GM12878 (cell line): ENCODE results near the gene IER5L. TPM values are rescaled to one million over a fixed set of nuclear protein-coding genes. Genes with fewer than 3 reads are reported as not detected.

Experiments used
- ATAC-seq: fragments of 200-7000 bp; cut with Tn5 transposase; 3 replicates; pipeline ENCODE4 v1.9.1; 2020; ENCODE audit warnings: mild to moderate bottlenecking, moderate library complexity
- BruUV-seq: library from RNA; stranded (reverse); fragments of 400-500 nt; replicated peaks from 2 replicates; lab custom pipeline; 2021; lab: Mats Ljungman, UMichigan
- CTCF ChIA-PET: fragments of 300-600 bp; sonication (Branson Sonifier 250); formaldehyde crosslinking; extraction: SDS; loops from one replicate; lab custom pipeline; 2021; ENCODE audit warnings: inconsistent platforms; lab: Yijun Ruan, JAX
- POLR2A ChIA-PET: fragments of 350-600 bp; formaldehyde crosslinking; extraction: SDS; loops from one replicate; lab custom pipeline; 2021; ENCODE audit warnings: inconsistent platforms; lab: Charles Lee
- RAD21 ChIA-PET: fragments of 300-600 bp; sonication (Branson Sonifier 250); formaldehyde crosslinking; loops from one replicate; lab custom pipeline; 2023; ENCODE audit warnings: antibody characterized with exemption; ENCODE audit not compliant: unreplicated experiment; lab: Charles Lee
- SMC1A ChIA-PET: fragments of 300-600 bp; sonication (Branson Sonifier 250); formaldehyde crosslinking; loops from one replicate; lab custom pipeline; 2023; ENCODE audit not compliant: unreplicated experiment, uncharacterized antibody; lab: Charles Lee
- DNase-seq: peaks from one replicate; pipeline ENCODE4 v3.0.0-alpha.2; 2011; ENCODE audit warnings: low read depth, low spot score
- FAIRE-seq: peaks from 3 replicates; lab custom pipeline; 2011; peaks lifted over from hg19 to GRCh38; lab: Jason Lieb, UNC
- H2AFZ ChIP-seq: 2 replicates; pipeline ENCODE4 v1.6.0; 2011; ENCODE audit warnings: low read depth, low read length, control low read depth; ENCODE audit not compliant: control insufficient read depth
- H3K27ac ChIP-seq: 2 replicates; pipeline ENCODE4 v1.5.1; 2011; ENCODE audit warnings: control low read depth; ENCODE audit not compliant: control insufficient read depth, insufficient read depth
- H3K27me3 ChIP-seq, 2 experiments: replicated peaks in 1 of 2; 2 replicates each; pipeline versions ENCODE4 v1.6.0 to v1.6.1; 2011; ENCODE audit warnings: low read length in 1 of 2; ENCODE audit not compliant: control insufficient read depth in 2 of 2, insufficient read depth in 2 of 2
- H3K36me3 ChIP-seq, 2 experiments: 2 replicates each; pipeline ENCODE4 v1.5.1; 2011; ENCODE audit warnings: low read length in 1 of 2; ENCODE audit not compliant: control insufficient read depth in 2 of 2, insufficient read depth in 2 of 2
- H3K4me1 ChIP-seq: 2 replicates; pipeline ENCODE4 v1.6.1; 2011; ENCODE audit warnings: mild to moderate bottlenecking, low read length, moderate library complexity, mixed read lengths; ENCODE audit not compliant: control insufficient read depth, insufficient read depth
- H3K4me2 ChIP-seq: 2 replicates; pipeline ENCODE4 v1.6.0; 2011; ENCODE audit warnings: control low read depth; ENCODE audit not compliant: control insufficient read depth, insufficient read depth
- H3K4me3 ChIP-seq: fragments of 200-600 bp; sonication (generic); 2 replicates; pipeline ENCODE4 v1.5.1; 2016
- H3K79me2 ChIP-seq: 2 replicates; pipeline ENCODE4 v1.6.0; 2011; ENCODE audit warnings: low read length; ENCODE audit not compliant: control insufficient read depth, insufficient read depth
- H3K9ac ChIP-seq: 2 replicates; pipeline ENCODE4 v1.8.0; 2011; ENCODE audit warnings: low read length, control low read depth, mixed read lengths; ENCODE audit not compliant: control insufficient read depth, insufficient read depth
- H3K9me3 ChIP-seq: replicated peaks from 3 replicates; pipeline ENCODE4 v1.5.1; 2011; ENCODE audit warnings: mild to moderate bottlenecking, low read length; ENCODE audit not compliant: control insufficient read depth, insufficient read depth
- H4K20me1 ChIP-seq: 2 replicates; pipeline ENCODE4 v1.6.0; 2011; ENCODE audit not compliant: control insufficient read depth, insufficient read depth
- BCL11A ChIP-seq: IDR thresholded peaks from 2 replicates; pipeline ENCODE4 v1.6.1; 2011; ENCODE audit warnings: low read depth, low read length
- BMI1 ChIP-seq: fragments of 450-650 bp; IDR thresholded peaks from 2 replicates; pipeline ENCODE4 v1.6.1; 2016; ENCODE audit warnings: mild to moderate bottlenecking, moderate library complexity, borderline replicate concordance
- ETV6 ChIP-seq, 2 experiments: fragments of 450-650 bp in 1 of 2; IDR thresholded peaks in 1 of 2; conservative IDR thresholded peaks in 1 of 2; 2 replicates each; pipeline ENCODE4 v1.6.1; 2014; ENCODE audit warnings: antibody characterized with exemption in 1 of 2, borderline replicate concordance in 1 of 2, low read depth in 1 of 2, mild to moderate bottlenecking in 1 of 2, moderate library complexity in 1 of 2
- EZH2 ChIP-seq: IDR thresholded peaks from 2 replicates; pipeline ENCODE4 v1.6.1; 2012; ENCODE audit warnings: low read depth, mild to moderate bottlenecking, control low read depth, inconsistent platforms, low read length, borderline replicate concordance; ENCODE audit not compliant: control insufficient read depth
- GABPA ChIP-seq: IDR thresholded peaks from 2 replicates; pipeline ENCODE4 v1.6.1; 2014; ENCODE audit warnings: antibody characterized with exemption, low read depth, mild to moderate bottlenecking, inconsistent platforms
- HDAC2 ChIP-seq: fragments of 200-600 bp; sonication (generic); IDR thresholded peaks from 2 replicates; pipeline ENCODE4 v1.6.1; 2017
- IRF4 ChIP-seq: IDR thresholded peaks from 2 replicates; pipeline ENCODE4 v1.6.1; 2011; ENCODE audit warnings: low read depth, low read length
- PAX5 ChIP-seq: IDR thresholded peaks from 2 replicates; pipeline ENCODE4 v1.6.1; 2011; ENCODE audit warnings: low read depth, low read length, borderline replicate concordance
- PAX8 ChIP-seq: fragments of 450-650 bp; IDR thresholded peaks from 2 replicates; pipeline ENCODE4 v1.6.1; 2017; ENCODE audit warnings: mild to moderate bottlenecking, moderate library complexity
- POLR2A ChIP-seq: IDR thresholded peaks from 2 replicates; pipeline ENCODE4 v1.6.1; 2011; ENCODE audit warnings: low read depth, mild to moderate bottlenecking, low read length
- RAD21 ChIP-seq: IDR thresholded peaks from 2 replicates; pipeline ENCODE4 v1.6.1; 2011; ENCODE audit warnings: mild to moderate bottlenecking, low read depth, low read length, moderate library complexity; ENCODE audit not compliant: insufficient read depth
- SUPT20H ChIP-seq: IDR thresholded peaks from 2 replicates; pipeline ENCODE4 v1.6.1; 2011; ENCODE audit warnings: low read depth, mild to moderate bottlenecking, low read length, moderate library complexity, borderline replicate concordance; ENCODE audit not compliant: control insufficient read depth
- ZNF217 ChIP-seq: fragments of 450-650 bp; IDR thresholded peaks from 2 replicates; pipeline ENCODE4 v1.6.1; 2017; ENCODE audit warnings: antibody characterized with exemption, mild to moderate bottlenecking
- ZZZ3 ChIP-seq: IDR thresholded peaks from 2 replicates; pipeline ENCODE4 v1.6.1; 2011; ENCODE audit warnings: low read depth; ENCODE audit not compliant: control insufficient read depth, insufficient read length
- WGBS: methylation state at CpG from one replicate; pipeline ENCODE4 v1.1.6; 2016; ENCODE audit warnings: low lambda C conversion rate; ENCODE audit not compliant: insufficient replicate concordance, insufficient coverage; ENCODE audit errors: missing lambda C conversion rate; 5-methylcytosine and 5-hydroxymethylcytosine counted together
- in situ Hi-C: fragments of 300-500 bp; cut with MboI; formaldehyde crosslinking; loops from 9 replicates; pipeline ENCODE4 v1.14.3; 2018; ENCODE audit warnings: mixed read lengths
- intact Hi-C: fragments of 100-400 bp; cut with micrococcal nuclease; formaldehyde crosslinking; loops from one replicate; pipeline ENCODE4 v1.14.2; 2022; ENCODE audit not compliant: unreplicated experiment
- polyA plus RNA-seq, 11 experiments: library from polyadenylated mRNA; depleted of rRNA in 4 of 11; unstranded in 6 of 11; stranded (reverse) in 5 of 11; fragments of >200 nt; fragmentation: Nextera tagmentation in 4 of 11; fragmentation: Illumina TruSeq in 1 of 11; extraction: Ambion mirVana in 4 of 11; extraction: Trizol in 1 of 11; gene quantifications; 1 replicate in 1 of 11; 2 replicates in 10 of 11; pipeline versions ENCODE4 v1.2.1 to v1.2.3, GENCODE V29; 2011 to 2016; ENCODE audit warnings: inconsistent platforms in 2 of 11, missing spikeins in 2 of 11, low read depth in 1 of 11
- total RNA-seq, 4 experiments: library from RNA; depleted of rRNA in 3 of 4; stranded (reverse); fragments of >200 nt in 3 of 4; fragmentation: Illumina TruSeq in 1 of 4; extraction: Trizol in 1 of 4; gene quantifications; 2 replicates each; pipeline versions ENCODE4 v1.2.1 to v1.2.3, GENCODE V29; 2013 to 2021
- TF ChIP-seq, protein P1 (sequence below): fragments of 150-350 bp; IDR thresholded peaks from 2 replicates; pipeline ENCODE4 v1.6.1; 2014; ENCODE audit warnings: mild to moderate bottlenecking, low read depth, low read length
- TF ChIP-seq, protein P2 (sequence below): fragments of 450-650 bp; IDR thresholded peaks from 2 replicates; pipeline ENCODE4 v1.6.1; 2016; ENCODE audit warnings: mild to moderate bottlenecking, moderate library complexity, borderline replicate concordance
- TF ChIP-seq, protein P3 (sequence below): IDR thresholded peaks from 2 replicates; pipeline ENCODE4 v1.6.1; 2011; ENCODE audit warnings: borderline replicate concordance, low read depth, mild to moderate bottlenecking, moderate library complexity, low read length; ENCODE audit not compliant: insufficient read depth, poor library complexity, severe bottlenecking

IER5L gene
- total and polyA plus RNA-seq, 10 of the 15 experiments (the other 5 are each of a cell fraction or from before 2014, with no cell fraction given), result 0.04 to 1.4 (median 0.17) TPM

DNA sequence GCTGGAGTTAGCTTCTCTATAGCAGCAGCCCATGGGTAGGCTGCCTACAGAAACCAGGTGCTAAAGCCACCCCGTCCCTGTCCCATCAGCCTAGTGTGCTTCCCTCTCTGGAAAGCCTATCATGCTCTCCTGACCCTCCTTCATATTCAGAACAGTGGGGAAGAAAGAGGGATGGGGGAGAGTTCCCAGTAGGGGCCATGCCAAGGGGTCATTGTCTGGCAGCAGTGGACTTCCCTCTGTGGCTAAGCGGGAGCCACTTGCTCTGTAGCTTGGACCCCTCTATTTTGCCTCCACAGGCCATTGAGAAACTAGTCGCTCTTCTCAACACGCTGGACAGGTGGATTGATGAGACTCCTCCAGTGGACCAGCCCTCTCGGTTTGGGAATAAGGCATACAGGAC lies 49.4 kb downstream of the IER5L start:
- RAD21 ChIA-PET, result interaction anchor here (0.6 to 1.1 kb wide), 2 partner anchors 331 to 482 kb away, joined by 3 read pairs; no protein-coding TSS in a partner anchor
- TF ChIP-seq RAD21 (no peak), IRF4 (no peak), ZNF217 (no peak), PAX5 (no peak), GABPA (no peak), ETV6 (conservative IDR thresholded peaks at IDR 0.05 in 1 of 2, IDR thresholded peaks at IDR 0.05 in 1 of 2; ENCODE audit: borderline replicate concordance in 1 of 2, low read depth in 1 of 2) (no peak), PAX8 (no peak), ZZZ3 (no peak), POLR2A (no peak), EZH2 (no peak), HDAC2 (no peak), SUPT20H (no peak), BCL11A (no peak), BMI1 (no peak)
- TF ChIP-seq, protein P1, sequence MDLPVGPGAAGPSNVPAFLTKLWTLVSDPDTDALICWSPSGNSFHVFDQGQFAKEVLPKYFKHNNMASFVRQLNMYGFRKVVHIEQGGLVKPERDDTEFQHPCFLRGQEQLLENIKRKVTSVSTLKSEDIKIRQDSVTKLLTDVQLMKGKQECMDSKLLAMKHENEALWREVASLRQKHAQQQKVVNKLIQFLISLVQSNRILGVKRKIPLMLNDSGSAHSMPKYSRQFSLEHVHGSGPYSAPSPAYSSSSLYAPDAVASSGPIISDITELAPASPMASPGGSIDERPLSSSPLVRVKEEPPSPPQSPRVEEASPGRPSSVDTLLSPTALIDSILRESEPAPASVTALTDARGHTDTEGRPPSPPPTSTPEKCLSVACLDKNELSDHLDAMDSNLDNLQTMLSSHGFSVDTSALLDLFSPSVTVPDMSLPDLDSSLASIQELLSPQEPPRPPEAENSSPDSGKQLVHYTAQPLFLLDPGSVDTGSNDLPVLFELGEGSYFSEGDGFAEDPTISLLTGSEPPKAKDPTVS, result no peak
- TF ChIP-seq, protein P2, sequence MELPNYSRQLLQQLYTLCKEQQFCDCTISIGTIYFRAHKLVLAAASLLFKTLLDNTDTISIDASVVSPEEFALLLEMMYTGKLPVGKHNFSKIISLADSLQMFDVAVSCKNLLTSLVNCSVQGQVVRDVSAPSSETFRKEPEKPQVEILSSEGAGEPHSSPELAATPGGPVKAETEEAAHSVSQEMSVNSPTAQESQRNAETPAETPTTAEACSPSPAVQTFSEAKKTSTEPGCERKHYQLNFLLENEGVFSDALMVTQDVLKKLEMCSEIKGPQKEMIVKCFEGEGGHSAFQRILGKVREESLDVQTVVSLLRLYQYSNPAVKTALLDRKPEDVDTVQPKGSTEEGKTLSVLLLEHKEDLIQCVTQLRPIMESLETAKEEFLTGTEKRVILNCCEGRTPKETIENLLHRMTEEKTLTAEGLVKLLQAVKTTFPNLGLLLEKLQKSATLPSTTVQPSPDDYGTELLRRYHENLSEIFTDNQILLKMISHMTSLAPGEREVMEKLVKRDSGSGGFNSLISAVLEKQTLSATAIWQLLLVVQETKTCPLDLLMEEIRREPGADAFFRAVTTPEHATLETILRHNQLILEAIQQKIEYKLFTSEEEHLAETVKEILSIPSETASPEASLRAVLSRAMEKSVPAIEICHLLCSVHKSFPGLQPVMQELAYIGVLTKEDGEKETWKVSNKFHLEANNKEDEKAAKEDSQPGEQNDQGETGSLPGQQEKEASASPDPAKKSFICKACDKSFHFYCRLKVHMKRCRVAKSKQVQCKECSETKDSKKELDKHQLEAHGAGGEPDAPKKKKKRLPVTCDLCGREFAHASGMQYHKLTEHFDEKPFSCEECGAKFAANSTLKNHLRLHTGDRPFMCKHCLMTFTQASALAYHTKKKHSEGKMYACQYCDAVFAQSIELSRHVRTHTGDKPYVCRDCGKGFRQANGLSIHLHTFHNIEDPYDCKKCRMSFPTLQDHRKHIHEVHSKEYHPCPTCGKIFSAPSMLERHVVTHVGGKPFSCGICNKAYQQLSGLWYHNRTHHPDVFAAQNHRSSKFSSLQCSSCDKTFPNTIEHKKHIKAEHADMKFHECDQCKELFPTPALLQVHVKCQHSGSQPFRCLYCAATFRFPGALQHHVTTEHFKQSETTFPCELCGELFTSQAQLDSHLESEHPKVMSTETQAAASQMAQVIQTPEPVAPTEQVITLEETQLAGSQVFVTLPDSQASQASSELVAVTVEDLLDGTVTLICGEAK, result no peak
- TF ChIP-seq, protein P3, sequence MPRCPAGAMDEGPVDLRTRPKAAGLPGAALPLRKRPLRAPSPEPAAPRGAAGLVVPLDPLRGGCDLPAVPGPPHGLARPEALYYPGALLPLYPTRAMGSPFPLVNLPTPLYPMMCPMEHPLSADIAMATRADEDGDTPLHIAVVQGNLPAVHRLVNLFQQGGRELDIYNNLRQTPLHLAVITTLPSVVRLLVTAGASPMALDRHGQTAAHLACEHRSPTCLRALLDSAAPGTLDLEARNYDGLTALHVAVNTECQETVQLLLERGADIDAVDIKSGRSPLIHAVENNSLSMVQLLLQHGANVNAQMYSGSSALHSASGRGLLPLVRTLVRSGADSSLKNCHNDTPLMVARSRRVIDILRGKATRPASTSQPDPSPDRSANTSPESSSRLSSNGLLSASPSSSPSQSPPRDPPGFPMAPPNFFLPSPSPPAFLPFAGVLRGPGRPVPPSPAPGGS, result no peak
- POLR2A ChIA-PET, result no interaction called here
- Histone ChIP-seq H3K9me3 (no peaks in the 10 kb centered on the region), H4K20me1 (no peaks in the 10 kb centered on the region), H3K36me3 (peaks cover 16 to 20% of the 10 kb centered on the region in 2 experiments), H3K4me1 (peaks cover 3% of the 10 kb centered on the region; the same call in 1 of the 2 replicates), H3K4me3 (no peak overlapping the region), H3K27me3 (no peaks in the 10 kb centered on the region), H2AFZ (no peak overlapping the region), H3K27ac (no peak overlapping the region), H3K9ac (no peak overlapping the region), H3K4me2 (no peak overlapping the region), H3K79me2 (no peaks in the 10 kb centered on the region)
- SMC1A ChIA-PET, result no interaction called here
- 99% methylated on average over 5 of the region's 5 CpGs for WGBS
- intact Hi-C loops, result no loop called here
- no peak for ATAC-seq
- in situ Hi-C loops, result no loop called here
- CTCF ChIA-PET, result interaction anchor here (0.5 to 11.5 kb wide), 5 partner anchors 10 to 497 kb away, joined by 3 to 175 read pairs (median 4); partner anchors contain the start of genes ENDOG and NTMT1
- FAIRE-seq, result no peak
- BruUV-seq, result no TSS peak
- DNase-seq, result no peak
